COLO668 (cell line): ENCODE measurements around the gene GNG12.

Source experiments
- DNase-seq: peaks from one replicate; lab custom pipeline; 2025; ENCODE audit not compliant: unreplicated experiment; lab: John Stamatoyannopoulos, UW

GNG12 gene

GRCh38 chr1:67816095-67816475 lies 17.2 kb downstream of the GNG12 start:
- DNase-seq: no peak

GRCh38 chr1:67815303-67816094 lies 17.8 kb downstream of the GNG12 start:
- no peak for DNase-seq

- no peak for DNase-seq
Measured at GRCh38 chr1:67814121-67814772, 19.0 kb downstream of the GNG12 start.

GRCh38 chr1:67812226-67812625 lies 21.0 kb downstream of the GNG12 start:
- no peak for DNase-seq

- no peak for DNase-seq
Measured at GRCh38 chr1:67811781-67812180, 21.5 kb downstream of the GNG12 start.

DNA sequence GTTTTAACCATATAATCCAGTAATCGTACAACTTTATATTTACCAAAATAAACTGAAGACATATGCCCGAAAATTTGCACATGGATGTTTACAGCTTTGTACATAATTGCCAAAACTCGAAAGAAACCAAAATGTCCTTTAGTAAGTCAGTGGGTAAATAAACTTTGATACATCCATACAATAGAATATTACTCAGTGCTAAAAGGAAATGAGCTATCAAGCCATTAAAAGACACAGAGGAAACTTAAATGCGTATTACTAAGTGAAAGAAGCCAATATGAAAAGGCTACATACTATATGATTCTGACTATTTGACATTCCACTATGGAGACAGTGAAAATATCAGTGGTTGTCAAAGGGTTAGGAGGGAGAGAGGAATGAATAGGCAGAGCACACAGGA lies 23.4 kb downstream of the GNG12 start:
- no peak for DNase-seq

DNA sequence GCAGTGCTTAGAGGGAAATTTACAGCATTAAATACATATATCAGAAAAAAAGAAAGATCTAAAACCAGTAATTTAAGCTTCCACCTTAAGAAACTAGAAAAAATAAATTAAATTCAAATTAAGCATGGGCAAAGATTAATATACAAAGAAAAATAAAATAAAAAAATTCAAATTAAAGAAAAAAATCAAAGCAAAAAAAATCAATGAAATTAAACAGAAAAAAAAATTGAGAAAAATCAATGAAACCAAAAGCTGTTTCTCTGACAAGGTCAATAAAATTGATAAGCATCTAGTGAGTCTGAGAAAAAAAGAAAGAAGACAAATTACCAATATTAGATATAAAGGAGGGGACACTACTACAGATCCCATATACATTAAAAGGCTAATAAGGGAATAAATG lies 26.0 kb downstream of the GNG12 start:
- DNase-seq: no peak

GRCh38 chr1:67804710-67805109 lies 28.6 kb downstream of the GNG12 start:
- DNase-seq: no peak

DNA sequence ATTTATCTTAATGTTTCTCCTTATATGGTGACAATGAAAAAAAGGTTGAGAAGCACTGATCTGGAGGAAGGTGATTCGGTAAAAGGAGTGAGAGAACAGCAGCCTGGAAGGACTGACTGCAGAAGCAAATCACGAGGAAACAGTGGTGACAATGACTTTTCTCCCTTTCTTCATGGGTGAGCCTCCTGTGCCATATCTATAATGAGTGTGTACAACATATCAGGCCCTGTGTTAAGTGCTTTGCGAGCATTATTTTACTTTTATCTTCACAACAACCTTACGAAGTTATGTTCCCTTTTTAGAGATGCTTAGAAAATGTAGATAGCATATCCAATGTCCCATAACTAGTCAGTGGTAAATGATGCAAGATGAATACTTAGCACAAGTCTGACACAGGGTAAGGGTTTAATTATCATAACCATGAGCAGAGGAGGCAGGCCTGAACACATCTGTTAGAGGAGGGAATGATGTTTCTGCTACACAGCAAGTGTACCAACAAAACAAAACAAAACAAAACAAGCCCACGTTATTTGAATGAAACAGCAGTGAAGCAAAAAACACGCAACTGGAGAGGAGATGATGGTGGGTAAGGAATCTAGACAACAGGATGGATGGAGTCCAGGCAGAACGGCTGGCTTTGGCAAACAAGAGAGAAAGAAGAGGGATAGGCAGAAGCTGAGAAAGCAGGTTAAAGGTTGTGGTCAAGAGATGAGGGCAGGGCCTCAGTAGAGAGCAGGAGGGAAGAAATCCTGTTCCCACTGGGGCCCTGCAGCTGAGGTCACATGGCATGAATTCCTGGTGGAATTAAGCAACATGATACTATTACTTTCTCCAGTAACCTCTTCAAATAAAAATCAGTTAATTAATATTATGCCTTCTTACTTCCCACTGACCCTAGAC lies 29.6 kb downstream of the GNG12 start:
- no peak for DNase-seq

DNA sequence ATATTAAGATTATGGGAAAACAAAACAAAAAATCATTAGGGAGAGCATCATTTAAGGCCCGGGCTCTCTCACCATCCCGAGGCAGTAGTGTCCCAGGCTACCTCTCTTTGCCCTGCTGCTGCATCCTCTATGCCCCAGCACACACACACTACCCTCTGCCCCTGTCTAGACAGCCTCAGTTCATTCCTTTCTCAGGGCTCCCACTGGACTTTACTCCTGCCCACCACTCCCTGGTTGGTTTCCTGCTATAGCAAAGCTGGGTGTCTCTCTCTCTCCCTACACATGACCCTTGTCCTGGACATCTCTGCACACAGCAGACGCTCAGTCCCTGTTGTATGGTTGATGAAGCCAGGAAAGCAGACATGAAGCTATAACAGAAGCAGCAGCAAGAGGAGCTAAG lies 30.7 kb downstream of the GNG12 start:
- DNase-seq: no peak

DNA sequence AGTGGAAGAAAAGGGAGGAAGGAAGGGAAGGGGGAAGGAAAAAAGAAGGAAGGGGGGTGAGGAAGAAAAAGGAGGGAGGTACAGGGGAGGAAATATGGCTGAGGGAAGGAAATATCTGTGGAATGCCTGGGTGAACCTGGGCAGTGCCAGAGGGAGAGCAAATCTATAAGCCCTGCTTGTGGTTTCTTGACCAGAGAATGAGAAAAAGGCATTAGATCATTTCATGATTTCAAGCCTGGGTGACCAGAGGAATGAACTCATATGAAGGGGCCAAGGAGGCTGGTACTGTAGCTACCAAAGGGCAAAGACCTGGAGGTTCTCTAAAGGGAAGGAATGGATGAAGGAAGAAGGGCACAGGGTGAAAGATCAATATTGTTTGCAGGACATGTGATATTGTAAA lies 31.4 kb downstream of the GNG12 start:
- DNase-seq: no peak

DNA sequence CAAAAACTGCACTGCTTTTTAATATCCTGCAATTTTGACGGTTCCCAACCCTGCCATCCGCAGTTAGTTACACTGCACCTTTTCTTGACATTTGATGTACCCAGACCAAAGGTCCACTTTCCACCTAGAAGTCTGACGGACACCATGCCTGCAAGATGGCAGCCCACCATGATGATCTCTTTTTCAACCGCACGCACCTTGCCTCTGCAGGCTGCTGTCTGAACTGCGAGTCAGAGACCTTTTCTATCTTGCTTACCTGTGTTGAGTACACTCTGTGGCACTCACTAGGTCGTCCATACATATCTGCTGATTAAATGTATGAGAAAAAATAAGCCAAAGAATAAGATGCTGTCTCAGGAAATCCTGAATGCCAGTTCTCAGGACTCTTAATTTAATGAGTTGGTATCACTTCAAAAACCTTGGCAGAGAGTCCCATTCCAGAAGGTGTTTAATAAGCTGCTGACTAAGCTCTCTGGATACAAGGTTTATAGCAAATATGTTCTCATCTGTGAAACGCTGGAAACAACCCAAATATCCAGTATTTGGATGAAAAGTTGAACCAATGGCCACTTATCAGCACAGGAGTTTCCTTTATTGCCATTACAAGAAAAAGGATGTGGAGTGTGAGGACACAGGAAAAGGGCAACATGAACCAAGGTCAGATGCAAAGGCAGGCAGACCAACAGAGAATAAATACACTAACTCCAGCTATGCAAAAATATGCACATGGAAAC lies 37.9 kb downstream of the GNG12 start:
- no peak for DNase-seq

DNA sequence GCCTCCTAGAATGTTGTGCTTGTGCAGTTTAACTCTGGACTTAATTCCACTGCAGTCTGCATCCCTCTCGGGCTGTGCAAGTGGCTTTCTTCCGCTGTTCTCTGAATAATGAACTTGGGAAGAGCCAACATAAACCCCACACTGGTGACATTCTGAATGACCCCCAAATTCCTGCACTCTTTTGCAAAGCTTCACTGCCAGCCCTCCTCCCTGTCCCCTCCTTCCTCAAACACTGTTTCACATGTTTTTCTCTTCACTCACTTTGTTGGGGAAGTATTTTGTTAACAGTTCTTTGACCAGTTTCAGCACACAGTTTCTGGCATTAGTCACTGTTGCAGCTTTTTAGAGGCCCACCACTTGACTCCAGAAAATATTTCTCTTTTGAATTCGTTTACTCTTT lies 39.7 kb downstream of the GNG12 start:
- DNase-seq: no peak

- no peak for DNase-seq
Measured at GRCh38 chr1:67792741-67793458, 40.4 kb downstream of the GNG12 start.

GRCh38 chr1:67792103-67792502 lies 41.2 kb downstream of the GNG12 start:
- DNase-seq: no peak

- DNase-seq: no peak
Measured at GRCh38 chr1:67791686-67792085, 41.6 kb downstream of the GNG12 start.

DNA sequence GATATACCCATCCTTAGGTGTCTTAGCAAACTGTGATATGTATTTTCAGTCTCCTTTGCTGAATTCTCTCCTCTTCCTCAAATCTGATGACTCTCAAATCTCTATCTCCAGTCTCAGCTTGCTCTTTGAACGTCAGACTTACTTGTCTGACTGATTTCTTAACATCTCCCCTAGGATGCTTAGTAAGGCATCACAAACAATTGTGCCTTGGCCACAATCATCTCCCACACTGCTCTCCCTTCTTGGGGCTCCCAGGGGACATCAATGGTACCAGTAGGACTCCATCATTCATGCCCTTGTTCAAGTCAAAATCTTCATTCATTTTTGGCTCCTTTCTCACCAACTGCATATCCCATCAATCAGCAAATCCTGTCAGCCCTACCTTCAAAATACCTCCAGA lies 42.0 kb downstream of the GNG12 start:
- DNase-seq: no peak

- no peak for DNase-seq
Measured at GRCh38 chr1:67790201-67790692, 43.0 kb downstream of the GNG12 start.

- no peak for DNase-seq
Measured at GRCh38 chr1:67789551-67789950, 43.7 kb downstream of the GNG12 start.

GRCh38 chr1:67788904-67789303 lies 44.4 kb downstream of the GNG12 start:
- DNase-seq: no peak
